ENCODE measurements around the gene AGBL4.

AGBL4 gene

GRCh38 chr1:48547561-48548220, 1476.1 kb downstream of the AGBL4 start (continued):
- no peak for TF ChIP-seq PATZ1 (CRISPR knock-in tag; IDR thresholded peaks at IDR 0.05; ENCODE audit: borderline replicate concordance)
- TF ChIP-seq PPARA (CRISPR knock-in tag; IDR thresholded peaks at IDR 0.05; ENCODE audit: borderline replicate concordance) = no peak
- no peak for TF ChIP-seq ISL1 (CRISPR knock-in tag; IDR thresholded peaks at IDR 0.05)
- TF ChIP-seq TSHZ2 (CRISPR knock-in tag; IDR thresholded peaks at IDR 0.05) = no peak

- no peak for ATAC-seq
- TF ChIP-seq ZFP30 (CRISPR knock-in tag; IDR thresholded peaks at IDR 0.05) = no peak
- TF ChIP-seq ESRRG (CRISPR knock-in tag; IDR thresholded peaks at IDR 0.05) = no peak
- no peak for TF ChIP-seq ISL1 (CRISPR knock-in tag; IDR thresholded peaks at IDR 0.05)
- TF ChIP-seq TOX (CRISPR knock-in tag; IDR thresholded peaks at IDR 0.05; ENCODE audit: borderline replicate concordance) = no peak
- no peak for TF ChIP-seq ZNF565 (CRISPR knock-in tag; conservative IDR thresholded peaks at IDR 0.05; ENCODE audit: low read depth)
- TF ChIP-seq BACH2 (CRISPR knock-in tag; IDR thresholded peaks at IDR 0.05; ENCODE audit: borderline replicate concordance) = no peak
- TF ChIP-seq ZNF8 (CRISPR knock-in tag; IDR thresholded peaks at IDR 0.05) = no peak
- TF ChIP-seq POU6F1 (CRISPR knock-in tag; IDR thresholded peaks at IDR 0.05; ENCODE audit: borderline replicate concordance, low read depth) = no peak
- TF ChIP-seq TSHZ2 (CRISPR knock-in tag; IDR thresholded peaks at IDR 0.05) = no peak
- no peak for TF ChIP-seq ARNTL (CRISPR knock-in tag; IDR thresholded peaks at IDR 0.05; ENCODE audit: borderline replicate concordance, low read depth)
- TF ChIP-seq CSRNP3 (CRISPR knock-in tag; IDR thresholded peaks at IDR 0.05) = no peak
- no peak for TF ChIP-seq SNAI2 (CRISPR knock-in tag; IDR thresholded peaks at IDR 0.05)
- TF ChIP-seq CSDC2 (CRISPR knock-in tag; IDR thresholded peaks at IDR 0.05) = no peak
- TF ChIP-seq OSR1 (CRISPR knock-in tag; IDR thresholded peaks at IDR 0.05) = no peak
- no peak for TF ChIP-seq ZFP3 (CRISPR knock-in tag; IDR thresholded peaks at IDR 0.05)
- TF ChIP-seq TCF4 (CRISPR knock-in tag; IDR thresholded peaks at IDR 0.05; ENCODE audit: borderline replicate concordance) = no peak
- TF ChIP-seq PATZ1 (CRISPR knock-in tag; IDR thresholded peaks at IDR 0.05; ENCODE audit: borderline replicate concordance) = no peak
- TF ChIP-seq ZC3H10 (CRISPR knock-in tag; IDR thresholded peaks at IDR 0.05) = no peak
These were observed 1479.9 kb downstream of the AGBL4 start for GRCh38 chr1:48543854-48544253.
